ENCODE data around the gene ECHS1.
"Not testable (repeated sequence)": the region's sequence is repeated elsewhere in the genome, so short reads cannot be mapped to it uniquely, and the experiment has no call there.

The ECHS1 gene

GRCh38 chr10:133377025-133377817 is 4.1 kb upstream of the ECHS1 start:
- no peak for DNase-seq

- not testable (repeated sequence) for DNase-seq
Measured at GRCh38 chr10:133376183-133376582, 3.0 kb upstream of the ECHS1 start.

- DNase-seq: no peak
Measured at GRCh38 chr10:133375357-133376115, 2.4 kb upstream of the ECHS1 start.

GRCh38 chr10:133372507-133372906 is 647 bp downstream of the ECHS1 start:
- no peak for DNase-seq

- DNase-seq: no peak
Measured at GRCh38 chr10:133370030-133370786, 2.9 kb downstream of the ECHS1 start.

- DNase-seq: no peak
Measured at GRCh38 chr10:133368153-133368552, 5.0 kb downstream of the ECHS1 start.

- DNase-seq: not testable (repeated sequence)
Measured at GRCh38 chr10:133367461-133367860, 5.7 kb downstream of the ECHS1 start.

- DNase-seq: no peak
Measured at GRCh38 chr10:133366751-133367150, 6.4 kb downstream of the ECHS1 start.

GRCh38 chr10:133366130-133366478 is 7.0 kb downstream of the ECHS1 start:
- no peak for DNase-seq

GRCh38 chr10:133365461-133366129 is 7.6 kb downstream of the ECHS1 start:
- no peak for DNase-seq

- DNase-seq: no peak
Measured at GRCh38 chr10:133364645-133365431, 8.3 kb downstream of the ECHS1 start.

GRCh38 chr10:133362846-133363245 is 10.3 kb downstream of the ECHS1 start:
- no peak for DNase-seq

- DNase-seq: no peak
Measured at GRCh38 chr10:133361773-133362441, 11.2 kb downstream of the ECHS1 start.

- no peak for DNase-seq
Measured at GRCh38 chr10:133361227-133361626, 11.9 kb downstream of the ECHS1 start.

GRCh38 chr10:133359972-133360610 is 13.1 kb downstream of the ECHS1 start:
- DNase-seq: no peak

- no peak for DNase-seq
Measured at GRCh38 chr10:133359554-133359971, 13.6 kb downstream of the ECHS1 start.

GRCh38 chr10:133358925-133359310 is 14.2 kb downstream of the ECHS1 start:
- no peak for DNase-seq

GRCh38 chr10:133358162-133358924 is 14.8 kb downstream of the ECHS1 start:
- no peak for DNase-seq

- DNase-seq: peak; percentile 54
Measured at GRCh38 chr10:133357285-133358161, 15.6 kb downstream of the ECHS1 start, which contains the start of gene FUOM. TSS of gene FUOM (minus strand) at chr10:133358019. CDS start at chr10:133358007, 12 bp downstream.

Data from activated T-cell treated with anti-CD3 and anti-CD28 coated beads for 4 hours (primary cell).